ENCODE data around the gene CNST. TPM values are rescaled to one million over a fixed set of nuclear protein-coding genes. Genes with fewer than 3 reads are reported as not detected.

CNST gene
- total RNA-seq, 1 experiment from 2014 or later: 9.1 TPM

DNA sequence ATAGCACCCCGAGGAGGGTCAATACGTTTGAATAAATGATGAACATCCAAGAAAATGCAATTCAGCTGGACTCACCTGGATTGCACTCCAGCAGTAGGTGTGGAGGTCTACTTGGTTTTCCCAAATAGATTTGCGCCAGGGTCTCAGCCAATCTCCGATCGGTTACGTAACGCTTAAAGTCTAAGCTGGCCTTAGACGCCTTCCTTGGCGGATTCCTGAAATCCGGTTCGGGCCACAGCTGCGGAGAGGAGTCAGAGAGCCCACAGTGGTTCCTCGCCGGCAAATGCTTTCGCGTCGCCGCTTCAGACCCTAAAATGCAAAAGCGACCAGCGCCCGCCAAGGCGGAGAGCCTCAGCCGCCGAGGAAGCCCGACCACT is 517 bp upstream of the CNST start:
- peaks cover 19% of the 10 kb centered on the region for H3K4me1 ChIP-seq (replicated peaks; ENCODE audit: insufficient read depth)
- H3K36me3 ChIP-seq (ENCODE audit: low read depth): no peaks in the 10 kb centered on the region
- H3K27me3 ChIP-seq (ENCODE audit: insufficient read depth, low read depth): no peaks in the 10 kb centered on the region
- intact Hi-C loops (cut with micrococcal nuclease; ENCODE audit: unreplicated experiment): loop anchor here (1.0 to 10.0 kb wide), 6 partner anchors 32 to 189 kb away; no protein-coding TSS in a partner anchor
- H2AFZ ChIP-seq: peak overlapping the region; percentile 92
- H3K79me2 ChIP-seq (ENCODE audit: low read depth): peaks cover 63% of the 10 kb centered on the region
- H3K27ac ChIP-seq: peak overlapping the region; percentile 67
- BruUV-seq (replicated peaks): no TSS peak
- no peaks in the 10 kb centered on the region for H4K20me1 ChIP-seq (ENCODE audit: insufficient read depth)
- H3K9me2 ChIP-seq (ENCODE audit: insufficient read depth): no peaks in the 10 kb centered on the region
- peak overlapping the region; percentile 98 for H3K4me2 ChIP-seq
- ChIA-PET POLR2A (ENCODE audit: unreplicated experiment) (no interaction called here), CTCF (interaction anchor here (0.6 kb wide), 1 partner anchor 131 kb away, joined by 3 read pairs; no protein-coding TSS in a partner anchor)
- TF ChIP-seq, protein P1, sequence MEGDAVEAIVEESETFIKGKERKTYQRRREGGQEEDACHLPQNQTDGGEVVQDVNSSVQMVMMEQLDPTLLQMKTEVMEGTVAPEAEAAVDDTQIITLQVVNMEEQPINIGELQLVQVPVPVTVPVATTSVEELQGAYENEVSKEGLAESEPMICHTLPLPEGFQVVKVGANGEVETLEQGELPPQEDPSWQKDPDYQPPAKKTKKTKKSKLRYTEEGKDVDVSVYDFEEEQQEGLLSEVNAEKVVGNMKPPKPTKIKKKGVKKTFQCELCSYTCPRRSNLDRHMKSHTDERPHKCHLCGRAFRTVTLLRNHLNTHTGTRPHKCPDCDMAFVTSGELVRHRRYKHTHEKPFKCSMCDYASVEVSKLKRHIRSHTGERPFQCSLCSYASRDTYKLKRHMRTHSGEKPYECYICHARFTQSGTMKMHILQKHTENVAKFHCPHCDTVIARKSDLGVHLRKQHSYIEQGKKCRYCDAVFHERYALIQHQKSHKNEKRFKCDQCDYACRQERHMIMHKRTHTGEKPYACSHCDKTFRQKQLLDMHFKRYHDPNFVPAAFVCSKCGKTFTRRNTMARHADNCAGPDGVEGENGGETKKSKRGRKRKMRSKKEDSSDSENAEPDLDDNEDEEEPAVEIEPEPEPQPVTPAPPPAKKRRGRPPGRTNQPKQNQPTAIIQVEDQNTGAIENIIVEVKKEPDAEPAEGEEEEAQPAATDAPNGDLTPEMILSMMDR (conservative IDR thresholded peaks at IDR 0.05): no peak
- no peak for TF ChIP-seq EZH2 (IDR thresholded peaks at IDR 0.05; ENCODE audit: low read depth)
- peak in 1 of 2 experiments; percentile 40 for DNase-seq
- H3K4me3 ChIP-seq: peak overlapping the region; percentile 90
- peaks cover 16% of the 10 kb centered on the region; the same call in 1 of the 2 replicates for H3F3A ChIP-seq (ENCODE audit: insufficient read depth, low read depth)
- no peaks in the 10 kb centered on the region for H3K9me3 ChIP-seq (ENCODE audit: insufficient read depth, low read depth)

DNA sequence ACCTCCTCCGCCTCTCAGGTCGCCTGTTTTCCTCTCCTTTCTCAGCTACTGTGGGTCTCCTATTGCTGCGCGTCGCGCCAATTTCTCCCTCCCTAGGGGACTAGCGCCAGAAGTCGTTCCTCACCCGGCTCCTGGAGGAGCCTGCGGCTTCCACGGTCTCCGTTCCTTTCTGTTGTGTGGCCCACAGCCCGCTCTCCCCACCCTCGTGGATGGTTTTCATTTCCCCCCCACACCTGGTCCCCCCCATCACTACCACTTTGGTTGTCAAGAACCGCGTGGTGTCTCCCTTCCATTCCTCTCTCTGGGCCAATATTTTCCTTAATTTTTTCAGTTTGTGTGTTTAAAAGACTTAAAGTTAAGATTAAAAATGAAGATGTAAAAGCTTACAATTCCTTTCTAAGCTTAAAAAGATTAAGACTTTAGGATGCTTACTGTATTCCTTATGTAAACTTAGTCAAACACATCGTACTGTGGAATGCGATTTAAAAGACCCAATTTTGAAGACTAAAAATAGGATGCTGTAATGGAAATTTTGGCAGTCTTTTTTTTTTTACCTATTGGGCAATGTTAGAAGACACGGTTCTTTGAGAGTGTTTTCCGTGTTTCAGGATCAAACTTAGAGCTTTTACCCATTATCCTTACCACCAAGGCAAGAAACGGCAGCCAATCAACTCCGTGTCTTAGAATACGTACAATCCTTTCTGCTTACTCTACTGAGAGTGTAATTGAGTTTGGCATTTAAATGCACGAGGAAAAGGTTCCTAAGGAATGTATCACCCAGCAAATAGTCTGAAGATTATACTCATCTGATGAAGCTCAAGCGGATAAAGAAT is 773 bp downstream of the CNST start:
- POLR2A ChIA-PET (ENCODE audit: unreplicated experiment): interaction anchor here (0.5 to 0.6 kb wide), 2 partner anchors 35 to 88 kb away, joined by 3 read pairs; no protein-coding TSS in a partner anchor
- Histone ChIP-seq H3K4me2 (peak overlapping the region; percentile 84), H3K36me3 (ENCODE audit: low read depth) (no peaks in the 10 kb centered on the region), H3K4me3 (peak overlapping the region; percentile 90), H3K9me2 (ENCODE audit: insufficient read depth) (no peaks in the 10 kb centered on the region), H3K9me3 (ENCODE audit: insufficient read depth, low read depth) (no peaks in the 10 kb centered on the region), H3K79me2 (ENCODE audit: low read depth) (peaks cover 64% of the 10 kb centered on the region), H3K4me1 (replicated peaks; ENCODE audit: insufficient read depth) (peaks cover 19% of the 10 kb centered on the region), H4K20me1 (ENCODE audit: insufficient read depth) (no peaks in the 10 kb centered on the region), H3K27ac (peak overlapping the region; percentile 69), H3K27me3 (ENCODE audit: insufficient read depth, low read depth) (no peaks in the 10 kb centered on the region), H2AFZ (peak overlapping the region; percentile 86), H3F3A (ENCODE audit: insufficient read depth, low read depth) (peaks cover 16% of the 10 kb centered on the region; the same call in 1 of the 2 replicates)
- intact Hi-C loops (cut with micrococcal nuclease; ENCODE audit: unreplicated experiment): loop anchor here (1.0 to 10.0 kb wide), 6 partner anchors 30 to 188 kb away; no protein-coding TSS in a partner anchor
- no peak for TF ChIP-seq EZH2 (IDR thresholded peaks at IDR 0.05; ENCODE audit: low read depth)
- TF ChIP-seq, protein P1 (conservative IDR thresholded peaks at IDR 0.05): no peak
- CTCF ChIA-PET: interaction anchor here (0.5 to 0.7 kb wide), 5 partner anchors 44 to 1186 kb away, joined by 3 to 7 read pairs (median 4); no protein-coding TSS in a partner anchor
- peak; percentile 10 to 66 for DNase-seq
- BruUV-seq (replicated peaks): TSS peak; percentile 42

DNA sequence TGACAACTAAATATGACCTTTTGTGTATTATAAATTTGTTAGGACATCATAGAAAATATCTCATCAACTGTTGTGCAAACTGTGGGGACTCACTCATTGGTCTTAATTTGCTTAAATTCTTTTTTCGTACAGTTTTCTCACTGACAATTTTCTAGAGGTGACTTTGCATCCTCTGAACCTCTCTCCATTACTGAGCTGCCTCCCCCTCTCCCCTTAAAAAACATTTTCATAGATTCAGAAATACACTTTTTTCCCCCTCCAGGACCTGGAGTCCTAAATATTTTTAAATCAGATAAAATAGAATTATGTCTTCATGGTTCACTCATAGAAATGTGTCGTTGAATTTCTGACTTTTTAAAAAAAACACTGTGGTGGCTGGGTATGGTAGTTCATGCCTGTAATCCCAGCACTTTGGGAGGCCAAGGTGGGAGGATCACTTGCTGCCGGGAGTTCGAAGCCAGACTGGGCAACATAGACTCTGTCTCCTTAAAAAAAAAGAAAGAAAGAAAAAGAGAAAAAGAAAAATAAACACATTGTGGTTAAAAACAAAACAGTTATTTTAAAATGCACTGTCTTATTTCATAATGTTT is 1.5 kb downstream of the CNST start:
- DNase-seq: no peak
- Histone ChIP-seq H3K9me3 (ENCODE audit: insufficient read depth, low read depth) (no peaks in the 10 kb centered on the region), H3K9me2 (ENCODE audit: insufficient read depth) (no peaks in the 10 kb centered on the region), H2AFZ (no peak overlapping the region; the same call in 1 of the 2 replicates), H3K27me3 (ENCODE audit: insufficient read depth, low read depth) (no peaks in the 10 kb centered on the region), H3K79me2 (ENCODE audit: low read depth) (peaks cover 61% of the 10 kb centered on the region), H3K36me3 (ENCODE audit: low read depth) (no peaks in the 10 kb centered on the region), H3K27ac (peak overlapping the region; percentile 69; the same call in 1 of the 2 replicates), H3K4me2 (peak overlapping the region; percentile 84), H4K20me1 (ENCODE audit: insufficient read depth) (no peaks in the 10 kb centered on the region), H3K4me3 (peak overlapping the region; percentile 90), H3K4me1 (replicated peaks; ENCODE audit: insufficient read depth) (peaks cover 19% of the 10 kb centered on the region), H3F3A (ENCODE audit: insufficient read depth, low read depth) (peaks cover 16% of the 10 kb centered on the region; the same call in 1 of the 2 replicates)
- no TSS peak for BruUV-seq (replicated peaks)
- ChIA-PET CTCF (interaction anchor here (0.5 to 0.6 kb wide), 2 partner anchors 43 to 1187 kb away, joined by 5 to 7 read pairs; no protein-coding TSS in a partner anchor), POLR2A (ENCODE audit: unreplicated experiment) (no interaction called here)
- TF ChIP-seq, protein P1 (conservative IDR thresholded peaks at IDR 0.05): no peak
- no peak for TF ChIP-seq EZH2 (IDR thresholded peaks at IDR 0.05; ENCODE audit: low read depth)
- intact Hi-C loops (cut with micrococcal nuclease; ENCODE audit: unreplicated experiment): loop anchor here (10.0 kb wide), 1 partner anchor 187 kb away; no protein-coding TSS in a partner anchor

Data from PC-9 (cell line).